NB4 (cell line): ENCODE results near the gene DCBLD2.
"Not testable (repeated sequence)": the region's sequence is repeated elsewhere in the genome, so short reads cannot be mapped to it uniquely, and the experiment has no call there.

Experiments used
- POLR2A ChIP-seq: IDR thresholded peaks from 2 replicates; pipeline ENCODE4 v1.6.1; 2011; ENCODE audit warnings: mild to moderate bottlenecking; ENCODE audit not compliant: insufficient read length; ENCODE audit errors: extremely low read depth
- TF ChIP-seq, protein P1 (sequence below): IDR thresholded peaks from 2 replicates; pipeline ENCODE4 v1.6.1; 2011; ENCODE audit warnings: low read depth, low read length
- TF ChIP-seq, protein P2 (sequence below): IDR thresholded peaks from one replicate; pipeline ENCODE4 v1.5.1; 2012; ENCODE audit warnings: low read depth, low read length

DNA sequence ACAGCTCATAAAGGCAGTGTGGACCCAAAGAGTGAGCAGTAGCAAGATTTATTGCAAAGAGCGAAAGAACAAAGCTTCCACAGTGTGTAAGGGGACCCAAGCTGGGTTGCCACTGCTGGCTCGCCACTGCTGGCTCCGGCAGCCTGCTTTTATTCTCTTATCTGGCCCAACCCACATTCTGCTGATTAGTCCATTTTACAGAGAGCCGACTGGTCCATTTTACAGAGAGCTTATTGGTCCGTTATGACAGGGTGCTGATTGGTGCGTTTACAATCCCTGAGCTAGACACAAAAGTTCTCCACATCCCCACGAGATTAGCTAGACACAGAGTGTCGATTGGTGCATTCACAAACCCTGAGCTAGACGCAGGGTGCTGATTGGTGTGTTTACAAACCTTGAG lies 44.2 kb downstream of the DCBLD2 start:
- TF ChIP-seq, protein P1, sequence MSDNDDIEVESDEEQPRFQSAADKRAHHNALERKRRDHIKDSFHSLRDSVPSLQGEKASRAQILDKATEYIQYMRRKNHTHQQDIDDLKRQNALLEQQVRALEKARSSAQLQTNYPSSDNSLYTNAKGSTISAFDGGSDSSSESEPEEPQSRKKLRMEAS: not testable (repeated sequence)
- TF ChIP-seq, protein P2, sequence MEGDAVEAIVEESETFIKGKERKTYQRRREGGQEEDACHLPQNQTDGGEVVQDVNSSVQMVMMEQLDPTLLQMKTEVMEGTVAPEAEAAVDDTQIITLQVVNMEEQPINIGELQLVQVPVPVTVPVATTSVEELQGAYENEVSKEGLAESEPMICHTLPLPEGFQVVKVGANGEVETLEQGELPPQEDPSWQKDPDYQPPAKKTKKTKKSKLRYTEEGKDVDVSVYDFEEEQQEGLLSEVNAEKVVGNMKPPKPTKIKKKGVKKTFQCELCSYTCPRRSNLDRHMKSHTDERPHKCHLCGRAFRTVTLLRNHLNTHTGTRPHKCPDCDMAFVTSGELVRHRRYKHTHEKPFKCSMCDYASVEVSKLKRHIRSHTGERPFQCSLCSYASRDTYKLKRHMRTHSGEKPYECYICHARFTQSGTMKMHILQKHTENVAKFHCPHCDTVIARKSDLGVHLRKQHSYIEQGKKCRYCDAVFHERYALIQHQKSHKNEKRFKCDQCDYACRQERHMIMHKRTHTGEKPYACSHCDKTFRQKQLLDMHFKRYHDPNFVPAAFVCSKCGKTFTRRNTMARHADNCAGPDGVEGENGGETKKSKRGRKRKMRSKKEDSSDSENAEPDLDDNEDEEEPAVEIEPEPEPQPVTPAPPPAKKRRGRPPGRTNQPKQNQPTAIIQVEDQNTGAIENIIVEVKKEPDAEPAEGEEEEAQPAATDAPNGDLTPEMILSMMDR: not testable (repeated sequence)
- TF ChIP-seq POLR2A: not testable (repeated sequence)
